Activated CD4-positive, CD25-positive, alpha-beta regulatory T cell treated with anti-CD3 and anti-CD28 coated beads, Interleukin-2, amount 50 U/mL, for 72 hours (primary cell): ENCODE data around the gene TSC22D3.

ENCODE experiments used
- DNase-seq: peaks from one replicate; pipeline ENCODE4 v3.0.0; 2021

The TSC22D3 gene

DNA sequence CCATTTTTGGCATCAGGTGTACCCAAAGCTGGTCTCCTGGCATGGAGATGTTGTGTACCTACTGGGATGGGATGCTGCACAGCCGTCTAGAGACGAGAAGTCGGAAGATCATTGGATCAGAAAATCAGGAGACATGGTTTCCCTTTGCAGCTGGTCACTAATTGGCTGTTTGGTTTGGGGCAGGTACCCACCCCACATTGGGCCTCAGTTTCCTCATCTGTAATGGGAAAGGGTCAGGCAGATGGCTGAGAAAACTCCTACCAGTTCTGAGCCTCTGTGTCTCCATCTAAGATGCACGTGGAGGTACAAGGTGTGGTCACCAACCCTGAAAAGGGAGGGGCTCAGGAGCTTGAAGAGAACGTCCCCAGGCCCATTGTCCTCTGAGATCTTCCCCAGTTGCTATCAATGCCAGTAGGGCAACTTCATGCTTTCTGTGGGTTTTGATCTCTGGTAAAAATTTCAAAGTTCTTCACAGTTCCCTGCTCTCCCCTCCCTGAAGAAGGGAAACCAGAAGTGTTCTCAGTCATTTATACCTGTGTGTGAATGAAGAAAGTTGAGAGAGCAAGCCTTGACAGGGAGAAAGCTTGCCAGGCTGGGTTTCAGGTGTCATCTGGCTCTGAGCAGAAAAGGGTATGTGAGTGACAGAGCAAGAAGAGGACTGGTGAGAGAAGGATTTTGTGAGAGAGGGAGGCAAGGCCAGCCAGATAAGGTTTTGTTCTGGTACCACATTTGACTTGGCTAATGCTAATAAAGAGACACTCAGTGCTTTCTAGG is 15.1 kb downstream of the TSC22D3 start:
- no peak for DNase-seq

DNA sequence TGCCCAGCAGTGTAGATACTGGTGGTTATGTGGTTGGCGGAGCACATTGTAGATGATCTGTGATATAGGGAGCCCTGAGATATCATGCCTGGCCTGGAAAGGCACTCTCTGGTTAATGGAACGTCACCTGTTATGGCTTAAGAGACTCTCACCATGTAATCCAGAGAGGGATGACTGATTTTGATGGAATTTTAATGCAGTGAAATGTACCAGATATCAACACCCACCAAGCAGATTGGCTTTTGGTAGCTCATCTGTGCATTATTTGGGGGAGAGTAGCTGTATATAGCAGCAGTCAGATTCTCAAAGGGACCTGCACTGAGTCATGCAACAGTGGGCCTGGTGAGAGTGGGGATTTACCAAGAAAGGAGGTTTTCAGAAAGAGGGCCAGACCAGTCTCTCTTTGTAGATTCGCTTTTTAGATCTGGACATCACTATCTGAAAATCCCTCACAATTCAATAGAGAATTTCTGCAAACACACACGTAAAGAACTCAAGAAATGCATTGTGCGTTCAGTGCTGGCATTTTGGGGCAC is 17.3 kb downstream of the TSC22D3 start:
- no peak for DNase-seq

DNA sequence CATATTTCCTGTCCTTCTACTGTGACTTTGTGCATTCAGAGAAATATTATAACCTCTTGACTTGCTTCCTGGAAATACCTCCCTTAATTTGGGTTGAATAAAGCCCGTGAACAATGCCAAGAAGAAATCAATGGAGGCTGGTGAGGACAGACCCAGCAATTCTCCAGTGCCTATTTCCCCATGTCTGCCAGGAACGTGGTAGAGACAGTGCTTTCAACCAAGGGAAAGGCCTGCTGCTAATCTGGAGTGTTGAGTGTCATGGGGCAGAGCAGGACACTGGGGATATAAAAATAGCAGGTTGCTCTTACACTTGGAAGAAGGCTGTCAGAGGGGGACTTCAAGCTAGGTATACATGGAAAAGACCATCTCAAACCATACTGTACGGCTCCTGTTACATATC is 19.9 kb downstream of the TSC22D3 start:
- no peak for DNase-seq

DNA sequence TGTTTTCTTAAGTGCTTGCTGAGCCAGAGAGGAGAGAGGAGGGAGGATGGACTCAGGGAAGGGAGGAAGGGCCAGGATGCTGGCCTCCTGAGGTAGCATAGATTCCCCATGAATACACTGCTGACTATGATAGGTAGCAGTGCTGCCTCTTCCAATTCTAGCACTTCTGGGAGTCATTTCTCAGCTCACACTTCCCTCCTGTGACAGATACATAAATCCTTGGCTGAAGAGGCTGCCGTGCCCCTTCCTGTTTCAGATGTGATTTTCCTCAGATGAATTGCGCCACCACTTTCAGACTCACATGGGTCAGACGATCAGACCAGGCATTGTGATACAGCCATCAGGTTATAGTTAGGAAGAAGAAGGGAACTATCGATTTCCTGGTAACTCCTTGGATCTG is 22.4 kb downstream of the TSC22D3 start:
- no peak for DNase-seq

DNA sequence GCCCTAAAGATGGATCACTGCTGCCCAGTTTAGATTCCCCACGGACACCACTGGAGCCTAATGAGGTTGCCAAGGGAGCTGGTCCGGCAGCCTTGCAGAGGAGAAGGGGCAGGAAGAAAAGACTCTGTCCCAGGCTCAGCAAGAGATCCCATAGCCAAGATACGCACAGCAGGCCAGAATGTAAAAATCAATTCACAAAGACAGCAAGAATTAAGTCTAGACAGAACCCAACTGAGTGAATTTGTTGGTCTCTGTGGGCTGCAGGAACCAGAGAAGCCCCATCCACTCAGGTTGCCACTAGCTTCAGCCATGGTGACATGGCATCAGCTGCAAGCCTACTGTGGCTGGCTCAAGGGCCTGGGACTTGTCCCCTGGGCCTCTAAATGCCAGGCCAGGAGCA is 22.9 kb downstream of the TSC22D3 start:
- DNase-seq, result no peak

DNA sequence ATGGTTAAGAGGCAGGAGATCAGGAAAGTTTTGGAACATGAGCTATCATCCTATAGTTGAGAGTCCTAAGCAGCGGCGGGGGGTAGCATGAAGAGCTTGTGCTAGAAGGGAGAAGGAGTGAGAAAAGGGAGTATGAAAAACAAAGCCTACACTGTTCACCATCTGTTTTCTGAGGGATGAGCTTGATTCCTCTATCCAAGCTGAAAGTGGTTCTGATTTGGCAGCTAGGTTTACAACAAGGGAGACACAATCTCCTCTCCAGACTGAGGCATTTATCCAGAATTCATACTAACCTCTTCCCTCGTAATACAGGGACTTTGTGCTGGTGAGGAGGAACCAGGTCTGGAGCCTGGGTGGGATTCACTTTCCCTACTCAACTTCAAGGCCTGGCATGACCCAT is 23.5 kb downstream of the TSC22D3 start:
- DNase-seq, result no peak

DNA sequence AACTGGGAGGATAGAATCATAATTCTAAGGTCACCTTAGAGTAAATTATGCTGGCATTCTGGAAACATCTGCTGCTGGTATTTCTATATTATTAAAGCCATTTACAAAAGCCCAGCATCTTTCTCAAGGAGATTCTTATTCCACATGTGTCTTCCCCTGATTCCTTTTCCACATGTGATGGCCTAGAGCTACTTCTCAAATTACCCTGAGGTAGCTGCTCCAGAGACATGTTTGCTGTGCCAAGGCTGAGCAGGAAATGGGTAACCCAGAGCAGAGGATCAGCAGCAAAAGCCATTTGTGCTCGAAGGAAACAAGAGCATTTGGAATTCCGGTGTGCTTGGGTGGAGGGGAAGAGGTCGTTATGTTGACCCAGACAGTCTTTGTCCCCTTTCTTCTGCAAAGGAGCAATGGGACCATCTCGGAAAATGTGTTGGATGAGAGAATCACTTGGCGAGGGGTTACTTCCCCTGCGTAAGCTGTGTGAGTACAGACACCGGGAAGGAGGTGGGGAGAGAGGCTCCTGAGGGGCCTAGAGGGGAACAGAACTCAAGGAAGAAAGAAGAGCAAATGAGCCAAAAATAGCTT is 24.6 kb downstream of the TSC22D3 start:
- no peak for DNase-seq

DNA sequence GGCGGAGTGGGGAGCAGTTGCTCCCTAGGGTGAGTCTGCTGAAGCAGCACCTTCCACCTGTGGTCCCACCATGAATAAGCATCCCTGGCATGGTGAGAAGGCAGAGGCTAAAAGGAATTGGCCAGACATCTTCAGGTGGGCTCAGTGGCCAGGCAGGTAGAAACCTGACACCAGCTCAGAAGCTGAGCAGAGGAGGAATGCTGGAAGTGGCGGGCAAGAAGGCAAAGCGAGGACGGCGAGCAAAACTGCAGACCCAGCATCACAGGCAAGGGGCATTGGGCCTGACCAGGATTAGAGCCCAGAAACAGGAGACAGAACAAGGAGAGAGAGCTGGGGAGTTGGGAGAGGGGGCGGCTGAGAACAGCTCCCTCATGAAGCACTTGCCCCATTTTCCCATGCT is 25.3 kb downstream of the TSC22D3 start:
- DNase-seq, result no peak

DNA sequence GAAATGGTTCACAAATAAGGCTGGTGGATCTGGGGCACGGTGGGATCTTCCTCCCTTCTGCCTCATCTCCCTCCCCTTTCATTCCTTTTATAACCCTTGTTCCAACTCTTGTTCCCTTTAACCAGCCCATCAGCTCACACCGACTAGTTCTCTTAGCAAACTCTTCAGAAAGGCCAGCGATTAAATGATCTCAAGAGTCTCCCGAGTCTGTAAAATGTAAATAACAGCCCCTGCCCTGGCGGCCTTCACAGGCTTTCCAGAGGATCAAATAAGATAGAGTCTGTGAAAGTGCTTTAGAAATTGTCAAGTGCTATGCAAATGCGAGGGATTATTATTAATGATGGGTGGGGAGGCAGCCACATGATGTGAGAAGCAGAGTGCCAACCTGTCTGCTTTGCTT is 27.1 kb downstream of the TSC22D3 start:
- no peak for DNase-seq

DNA sequence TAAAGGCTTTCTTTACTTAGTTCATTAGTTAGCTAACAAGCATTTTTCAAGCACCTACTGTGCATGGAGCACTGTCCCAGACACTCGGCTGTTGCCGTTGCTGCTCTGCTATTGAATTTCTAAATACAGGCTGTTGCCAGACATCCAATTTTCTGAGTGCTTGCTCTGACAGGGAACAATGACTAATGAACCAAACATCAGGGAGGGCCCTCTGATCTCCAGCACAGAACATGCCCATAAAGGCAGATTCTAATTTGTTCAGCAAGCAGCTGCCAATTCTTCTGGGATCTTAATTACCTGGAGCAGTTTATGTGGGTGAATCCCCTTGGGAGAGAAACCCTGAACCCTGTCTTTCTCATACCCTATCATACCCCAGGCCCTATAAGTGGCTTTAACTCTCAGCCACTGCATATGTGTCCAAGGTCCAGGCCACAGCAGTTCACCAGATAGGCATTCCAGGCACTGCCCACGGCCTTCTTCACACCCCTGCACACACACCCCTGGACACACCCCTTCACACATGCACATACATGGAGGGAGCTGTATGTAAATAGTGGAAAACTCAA is 27.9 kb downstream of the TSC22D3 start:
- no peak for DNase-seq

DNA sequence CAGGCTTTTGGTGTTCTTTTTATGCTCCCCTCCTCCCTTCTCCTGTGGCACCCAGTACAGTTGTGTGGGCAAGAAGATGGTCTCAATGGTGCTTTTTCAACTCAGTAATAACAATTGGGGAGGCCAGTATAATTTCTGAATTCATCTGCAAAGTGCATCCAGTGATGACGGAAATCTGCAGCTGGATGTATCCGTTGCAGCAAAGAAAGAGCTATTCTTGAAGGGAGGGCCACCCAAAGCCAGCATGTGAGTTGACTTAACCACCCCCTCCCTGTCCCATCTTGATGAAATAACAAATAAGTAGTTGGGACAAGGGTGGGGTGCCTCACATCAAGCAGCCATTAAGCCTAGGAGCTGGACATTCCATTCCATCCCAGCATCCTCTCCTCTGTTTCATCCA is 30.7 kb downstream of the TSC22D3 start:
- DNase-seq, result no peak

DNA sequence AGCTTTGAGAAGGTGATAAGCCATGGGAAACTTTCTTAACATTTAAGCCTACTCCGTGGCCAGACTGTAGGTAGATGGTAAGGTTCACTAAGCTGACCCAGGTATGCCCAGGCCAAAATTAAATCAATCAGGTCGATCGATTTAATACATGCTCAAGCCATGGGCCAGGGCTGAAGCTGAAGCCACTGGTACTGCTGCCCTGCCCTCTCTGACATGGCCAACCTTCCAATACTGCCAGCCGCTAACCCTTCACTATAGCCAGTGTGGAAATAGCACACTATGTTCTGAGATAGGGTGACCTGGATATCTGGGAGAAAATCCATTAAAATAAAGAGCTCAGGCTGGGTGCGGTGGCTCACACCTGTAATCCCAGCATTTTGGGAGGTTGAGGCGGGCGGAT is 31.6 kb downstream of the TSC22D3 start:
- no peak for DNase-seq

DNA sequence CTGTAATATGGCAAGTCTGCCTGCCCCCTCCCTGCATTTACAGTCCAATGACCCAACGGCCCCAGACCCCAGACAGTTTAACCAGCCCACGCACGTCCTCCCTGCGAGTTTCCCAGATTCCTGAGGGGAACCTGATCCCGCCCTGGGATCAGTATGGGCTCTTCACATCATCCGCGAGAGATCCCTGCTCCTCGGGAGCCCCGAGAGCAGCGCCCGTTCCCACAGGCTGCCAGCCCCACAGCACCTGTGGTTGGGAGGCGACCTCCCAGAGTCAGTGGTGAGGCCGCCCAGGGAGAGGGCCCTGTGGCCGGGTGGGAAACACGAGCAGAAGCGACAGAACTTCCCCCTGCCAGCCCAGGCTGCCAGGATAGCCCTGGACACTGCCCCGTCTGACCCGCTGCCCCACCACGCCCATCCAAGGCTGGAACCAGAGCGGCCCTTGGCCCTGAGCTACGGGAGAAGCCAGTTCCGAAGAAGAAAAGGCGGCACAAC is 32.8 kb downstream of the TSC22D3 start:
- no peak for DNase-seq

DNA sequence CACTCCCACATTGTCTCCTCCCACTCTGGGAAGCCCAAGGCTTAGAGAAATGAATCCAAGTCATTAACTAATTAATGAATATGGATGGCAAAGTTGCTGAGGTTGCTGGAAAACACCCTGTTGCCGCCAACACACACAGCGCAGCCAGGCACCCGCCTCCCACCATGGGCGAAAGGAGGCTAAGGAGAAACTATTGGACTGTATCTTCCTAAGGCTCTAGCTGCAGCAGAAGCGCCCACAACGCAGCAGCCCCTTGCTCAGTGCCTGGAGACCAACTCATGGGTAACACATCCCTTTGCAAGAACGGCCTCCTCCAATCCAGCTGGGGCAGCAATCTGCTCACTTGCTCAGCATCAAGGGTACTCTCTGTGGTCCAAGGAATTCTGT is 34.2 kb downstream of the TSC22D3 start:
- DNase-seq, result no peak

DNA sequence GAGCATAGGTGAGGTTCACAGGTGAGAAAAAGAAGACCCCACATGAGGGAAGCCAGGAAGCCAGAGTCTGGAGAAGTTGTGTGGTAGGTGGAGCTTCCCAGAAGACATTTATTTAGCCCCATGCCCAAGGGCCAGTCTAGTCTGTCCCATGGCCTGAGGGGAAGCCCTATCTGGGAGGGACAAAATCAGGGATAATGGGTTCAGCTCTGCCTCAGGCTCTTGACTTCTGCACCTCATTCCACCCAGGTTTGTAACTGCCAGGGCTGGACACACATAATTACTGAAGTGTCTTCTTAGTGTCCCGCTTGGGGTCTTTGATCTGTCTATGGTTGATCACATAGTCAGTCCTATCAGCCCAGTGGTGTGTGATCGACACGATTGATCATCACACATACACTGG is 36.0 kb downstream of the TSC22D3 start:
- DNase-seq, result no peak

DNA sequence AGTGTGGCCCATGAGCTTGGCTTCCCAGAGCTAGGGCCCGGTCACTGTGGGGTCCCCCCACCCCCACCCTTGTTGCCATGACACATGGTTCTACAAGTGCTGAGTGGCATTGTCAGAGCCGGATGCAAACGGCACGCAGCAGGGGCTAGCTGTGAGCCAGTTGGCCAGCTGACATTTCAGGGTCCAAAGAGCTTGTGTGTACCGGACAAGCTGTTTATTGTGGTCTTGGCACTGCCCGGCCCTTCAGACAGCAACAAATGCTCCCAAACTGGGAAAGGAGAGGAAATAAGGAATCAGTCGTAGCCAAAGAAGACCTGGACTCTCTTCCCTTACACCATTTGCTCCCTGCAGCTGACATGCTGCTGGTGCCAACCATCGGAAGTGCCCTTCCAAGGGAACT is 36.8 kb downstream of the TSC22D3 start:
- DNase-seq, result no peak

DNA sequence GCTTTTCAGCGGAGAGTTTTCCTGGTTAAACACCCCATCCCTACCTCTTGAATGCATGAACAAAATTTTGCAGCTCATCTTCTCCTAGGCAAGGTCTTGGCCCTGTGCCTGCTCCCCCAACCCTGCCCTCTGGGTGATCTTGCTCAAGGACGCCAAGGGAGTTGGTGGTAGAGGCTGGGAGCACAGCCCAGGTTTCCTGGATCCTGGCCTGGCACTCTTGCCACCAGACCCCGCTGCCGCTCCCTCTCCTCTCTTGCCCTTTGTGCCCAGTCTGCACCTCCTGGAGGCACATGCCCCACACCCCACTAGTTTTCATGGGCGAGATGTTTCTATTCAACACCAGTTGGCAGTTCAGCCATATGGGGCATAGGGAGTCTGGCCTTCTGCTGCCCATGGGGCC is 37.3 kb downstream of the TSC22D3 start:
- DNase-seq, result no peak

DNA sequence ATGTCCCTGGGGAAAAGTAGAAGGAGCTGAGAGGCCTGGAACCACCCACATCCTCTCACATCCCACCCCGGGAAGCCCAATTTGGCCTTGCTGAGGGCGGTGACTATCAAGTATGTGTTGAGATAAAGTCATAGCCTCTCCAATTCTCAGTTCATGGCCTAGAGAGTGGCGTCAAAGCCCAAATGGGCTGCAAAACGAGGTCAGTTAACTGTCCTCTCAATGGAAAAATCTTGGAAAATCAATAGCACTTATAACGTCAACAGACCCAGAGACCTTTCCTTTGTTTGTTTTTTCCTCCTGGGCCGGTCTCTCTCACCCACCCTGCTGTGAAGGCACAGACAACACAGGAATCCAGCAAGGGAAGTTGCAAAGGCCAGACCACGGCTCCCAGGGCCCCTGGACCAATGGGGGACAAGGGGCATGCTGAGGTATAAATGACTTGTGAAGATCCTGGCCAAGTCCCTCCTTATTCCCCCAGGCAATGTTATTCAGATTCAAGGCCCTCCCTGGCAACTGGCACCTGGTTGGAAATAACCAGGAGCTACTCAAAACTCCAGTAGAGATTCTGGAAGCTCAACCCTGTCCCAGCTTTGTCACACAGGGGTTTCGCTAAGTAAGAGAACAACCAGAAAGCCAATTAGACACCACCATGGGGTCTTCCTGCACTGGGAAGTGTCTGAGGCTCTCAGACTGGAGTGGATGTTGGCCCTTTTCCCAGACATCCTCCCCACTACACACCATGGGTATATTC is 38.6 kb downstream of the TSC22D3 start:
- no peak for DNase-seq

DNA sequence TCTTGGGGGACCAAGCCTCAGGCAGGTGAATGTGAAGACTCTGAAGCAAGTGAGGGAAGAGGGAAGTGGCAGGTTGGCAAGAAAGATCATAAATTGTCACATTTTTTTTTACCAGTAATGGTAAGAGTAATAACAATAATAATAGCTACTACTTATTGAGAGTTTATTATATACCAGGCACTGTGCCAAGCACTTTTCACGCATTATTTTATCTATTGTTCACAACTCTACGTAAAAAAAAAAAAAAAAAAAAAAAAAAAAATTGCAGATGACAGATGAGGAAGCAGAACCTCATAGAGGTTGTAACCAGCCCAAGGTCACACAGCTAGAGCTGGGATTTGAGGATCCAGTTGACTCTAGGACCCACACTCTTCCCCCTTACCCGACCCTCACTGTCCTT is 40.9 kb downstream of the TSC22D3 start:
- no peak for DNase-seq

DNA sequence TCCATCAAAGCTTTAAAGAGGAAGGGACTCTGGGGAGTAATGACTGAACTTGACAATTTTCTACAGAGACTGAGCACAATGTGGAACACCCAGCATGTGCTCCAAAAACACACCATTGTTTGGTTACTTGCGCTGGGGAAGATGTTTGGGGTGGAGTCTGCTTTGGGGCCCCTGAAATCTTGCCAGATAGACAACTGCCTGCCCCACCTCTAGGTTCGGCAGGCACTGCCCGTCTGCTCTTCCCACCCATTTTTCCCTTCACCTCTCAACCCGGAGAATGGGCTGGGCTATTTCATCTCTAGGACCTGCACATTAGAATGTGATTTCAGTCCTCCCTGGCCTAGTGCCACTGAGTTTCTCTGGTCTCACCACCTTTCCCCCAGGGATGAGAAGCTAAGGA is 41.9 kb downstream of the TSC22D3 start:
- DNase-seq, result no peak

DNA sequence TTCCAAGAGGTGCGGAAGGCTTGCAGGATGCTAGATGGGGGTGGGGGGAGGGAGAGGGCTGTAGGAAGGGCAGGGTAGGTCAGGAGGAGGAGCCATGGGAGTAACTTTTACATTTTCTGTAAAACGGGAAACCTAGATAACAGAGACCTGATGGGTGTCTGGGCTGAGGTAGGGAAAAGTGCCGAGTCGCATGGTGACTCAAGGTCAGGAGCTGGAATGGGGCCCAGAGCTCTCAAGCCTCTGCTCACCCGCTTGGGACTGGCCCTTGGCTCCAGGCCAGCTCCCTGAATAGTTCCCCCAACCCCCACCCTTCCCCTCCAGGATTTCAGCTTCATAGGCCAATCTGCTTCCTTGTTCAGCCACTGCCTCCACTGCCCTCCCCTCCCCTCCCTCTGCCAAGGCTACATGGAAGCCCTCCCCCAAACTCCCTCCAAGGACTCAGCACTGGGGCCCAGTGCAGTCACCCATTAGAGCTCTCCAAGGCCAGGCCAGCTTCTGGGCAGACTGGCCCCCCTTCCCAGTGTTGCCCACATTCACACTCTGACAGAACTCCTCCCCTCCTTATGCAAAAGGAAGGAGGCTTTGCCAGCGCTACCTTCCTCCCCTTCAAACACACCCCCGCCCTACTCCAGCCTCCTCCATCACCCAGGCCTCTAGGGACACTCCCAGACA is 43.6 kb downstream of the TSC22D3 start:
- DNase-seq, result no peak

DNA sequence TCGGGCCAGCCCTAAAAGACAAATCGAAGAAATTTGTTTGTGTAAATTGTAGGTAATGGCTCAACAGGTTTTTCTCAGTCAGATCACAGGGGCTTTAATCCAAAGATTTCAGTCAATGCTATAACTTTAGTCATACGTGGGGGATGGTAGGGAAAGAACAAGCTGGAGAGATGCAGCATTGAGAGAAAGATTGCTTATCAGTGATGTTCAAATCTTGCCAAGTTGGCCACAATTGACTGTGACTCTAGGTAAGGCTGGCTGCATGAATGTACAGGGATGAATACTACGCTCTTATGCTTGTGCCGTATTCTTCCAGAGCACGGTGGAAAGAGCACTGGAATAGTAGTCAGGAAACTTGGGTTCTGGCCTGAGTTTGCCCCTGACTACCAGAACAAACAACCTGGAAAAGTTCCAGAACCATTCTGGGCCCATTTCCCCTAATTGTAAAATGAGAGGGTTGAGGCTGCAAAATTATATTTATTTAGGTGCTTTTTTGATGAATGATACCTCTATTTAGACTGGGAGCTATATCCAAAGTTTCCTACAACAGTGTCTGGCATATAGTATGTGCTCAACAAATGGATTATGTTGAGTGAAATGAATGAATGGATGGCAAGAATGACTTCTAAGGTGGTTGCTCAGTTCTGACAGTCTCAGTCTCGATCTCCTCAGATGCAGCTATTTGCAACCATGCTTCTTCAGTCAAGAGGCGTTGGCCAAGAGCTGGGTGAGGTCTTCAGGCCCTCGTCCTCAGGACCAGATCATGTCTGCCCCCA is 44.4 kb downstream of the TSC22D3 start:
- no peak for DNase-seq
